Activated CD4-positive, alpha-beta T cell treated with anti-CD3 and anti-CD28 coated beads, Interleukin-2, amount 50 U/mL, for 1 hour (primary cell): Measurements from ENCODE around the gene MIPOL1.

Experiments
- DNase-seq: peaks from one replicate; pipeline ENCODE4 v3.0.0-alpha.2; 2020

MIPOL1 gene

DNA sequence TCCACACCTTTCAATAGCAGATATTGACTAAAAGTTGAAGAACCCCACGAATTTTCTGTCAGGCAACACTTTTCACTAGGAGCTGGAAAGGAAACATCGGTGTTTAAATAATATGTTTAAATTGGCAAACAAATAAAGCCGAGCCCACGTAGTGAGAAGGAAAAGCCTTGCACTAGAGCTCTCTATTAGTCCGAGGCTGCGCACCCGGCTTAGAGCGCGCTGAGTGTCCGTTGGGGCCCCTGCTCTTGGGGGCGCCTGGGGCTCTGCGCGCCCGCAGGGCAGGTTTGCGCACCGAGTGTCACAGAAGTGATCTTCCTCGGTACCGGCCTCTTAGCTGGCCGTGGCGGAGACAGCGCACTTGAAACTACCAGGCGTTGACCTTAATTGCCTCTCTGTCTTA lies 404.1 kb downstream of the MIPOL1 start:
- no peak for DNase-seq
